Loucy (cell line): ENCODE measurements around the gene DGCR8.

Experiments
- CTCF ChIP-seq: fragments of 200-600 bp; sonication (generic); conservative IDR thresholded peaks from 2 replicates; pipeline ENCODE4 v1.5.1; 2014; ENCODE audit warnings: mild to moderate bottlenecking, antibody characterized with exemption, low read length
- EZH2phosphoT487 ChIP-seq: fragments of 200-600 bp; IDR thresholded peaks from 2 replicates; pipeline ENCODE4 v1.6.1; 2018; ENCODE audit warnings: antibody characterized with exemption, mild to moderate bottlenecking, moderate library complexity, borderline replicate concordance

- no peak for TF ChIP-seq CTCF
- TF ChIP-seq EZH2phosphoT487 = no peak
Measured at GRCh38 chr22:20046730-20047129, 33.3 kb upstream of the DGCR8 start.
